HCT116 (cell line): ENCODE data around the gene SORBS1. TPM values are rescaled to one million over a fixed set of nuclear protein-coding genes. Genes with fewer than 3 reads are reported as not detected.

ENCODE experiments used
- ATAC-seq: fragments of 200-7000 bp; cut with Tn5 transposase; 2 replicates; pipeline ENCODE4 v1.9.1; 2020; ENCODE audit warnings: mild to moderate bottlenecking, moderate library complexity
- BruUV-seq: library from RNA; stranded (reverse); fragments of 400-500 nt; replicated peaks from 2 replicates; lab custom pipeline; 2021; lab: Mats Ljungman, UMichigan
- CTCF ChIA-PET: fragments of 300-600 bp; sonication (Branson Sonifier 250); formaldehyde crosslinking; loops from one replicate; lab custom pipeline; 2021; ENCODE audit warnings: antibody characterized with exemption; lab: Charles Lee
- POLR2A ChIA-PET: fragments of 300-600, 350-600 bp; sonication (Branson Sonifier 250); formaldehyde crosslinking; loops from one replicate; lab custom pipeline; 2021; ENCODE audit warnings: antibody characterized with exemption; lab: Charles Lee
- RAD21 ChIA-PET, 2 experiments: fragments of 300-600 bp; sonication (Branson Sonifier 250); formaldehyde crosslinking; loops; one replicate each; lab custom pipeline; 2023; ENCODE audit warnings: low total read pairs in 2 of 2; ENCODE audit not compliant: uncharacterized antibody in 2 of 2, unreplicated experiment in 2 of 2, low non-redundant PET in 1 of 2; lab: Charles Lee
- DNase-seq: peaks from one replicate; pipeline ENCODE4 v3.0.0-alpha.2; 2010; ENCODE audit warnings: low read depth, low spot score
- H2AFZ ChIP-seq: fragments of 200-600 bp; shearing (Covaris generic), sonication (generic); 2 replicates; pipeline ENCODE4 v1.6.1; 2017; ENCODE audit warnings: low read depth, mixed run types, mixed read lengths, antibody characterized with exemption, low read length; ENCODE audit not compliant: poor library complexity, severe bottlenecking
- H3K27ac ChIP-seq: 2 replicates; pipeline ENCODE4 v1.5.1; 2012; ENCODE audit warnings: low read depth, low read length
- H3K27me3 ChIP-seq: fragments of 200-600 bp; sonication (generic); 2 replicates; pipeline ENCODE4 v1.6.1; 2016; ENCODE audit warnings: mixed run types, low read length, mixed read lengths; ENCODE audit not compliant: insufficient read depth
- H3K36me3 ChIP-seq, 2 experiments: fragments of 200-500 bp in 1 of 2; fragments of 200-600 bp in 1 of 2; sonication (Bioruptor generic) in 1 of 2; sonication (generic) in 1 of 2; 2 replicates each; pipeline versions ENCODE4 v1.5.1 to v1.6.1; 2014 to 2016; ENCODE audit warnings: low read length in 2 of 2, inconsistent platforms in 1 of 2, mixed read lengths in 1 of 2, mixed run types in 1 of 2; ENCODE audit not compliant: insufficient read depth in 2 of 2, control insufficient read depth in 1 of 2
- H3K4me1 ChIP-seq, 2 experiments: fragments of 200-600 bp in 1 of 2; sonication (generic) in 1 of 2; 2 replicates each; pipeline versions ENCODE4 v1.5.1 to v1.6.1; 2012 to 2017; ENCODE audit warnings: low read length in 2 of 2, inconsistent platforms in 1 of 2, mild to moderate bottlenecking in 1 of 2, mixed read lengths in 1 of 2, mixed run types in 1 of 2, moderate library complexity in 1 of 2; ENCODE audit not compliant: insufficient read depth in 2 of 2, control insufficient read depth in 1 of 2
- H3K4me2 ChIP-seq: fragments of 200-600 bp; sonication (generic); 2 replicates; pipeline ENCODE4 v1.6.1; 2017; ENCODE audit warnings: mixed run types, low read length, mixed read lengths
- H3K4me3 ChIP-seq, 2 experiments: fragments of 200-600 bp in 1 of 2; sonication (generic) in 1 of 2; replicated peaks in 1 of 2; 2 replicates each; pipeline ENCODE4 v1.5.1; 2011 to 2016; ENCODE audit warnings: low read length in 2 of 2, control low read depth in 1 of 2, low read depth in 1 of 2, mild to moderate bottlenecking in 1 of 2, mixed read lengths in 1 of 2, mixed run types in 1 of 2
- H3K79me2 ChIP-seq: fragments of 200-600 bp; sonication (generic); 2 replicates; pipeline ENCODE4 v1.6.1; 2017; ENCODE audit warnings: mild to moderate bottlenecking, mixed run types, low read length, moderate library complexity, mixed read lengths; ENCODE audit not compliant: insufficient read depth
- H3K9ac ChIP-seq: fragments of 200-600 bp; sonication (generic); 2 replicates; pipeline ENCODE4 v1.6.1; 2016; ENCODE audit warnings: low read length, mixed read lengths
- H3K9me2 ChIP-seq: fragments of 200-600 bp; sonication (generic), shearing (Covaris generic); 2 replicates; pipeline ENCODE4 v1.6.1; 2017; ENCODE audit warnings: mixed run types, mild to moderate bottlenecking, moderate library complexity; ENCODE audit not compliant: insufficient read depth
- H3K9me3 ChIP-seq, 2 experiments: fragments of 200-500 bp in 1 of 2; fragments of 200-600 bp in 1 of 2; sonication (Bioruptor generic) in 1 of 2; sonication (generic) in 1 of 2; 2 replicates each; pipeline ENCODE4 v1.6.1; 2014 to 2017; ENCODE audit warnings: low read length in 2 of 2, mixed read lengths in 2 of 2, inconsistent platforms in 1 of 2, low read depth in 1 of 2, mild to moderate bottlenecking in 1 of 2, mixed run types in 1 of 2, moderate library complexity in 1 of 2; ENCODE audit not compliant: control insufficient read depth in 1 of 2, insufficient read depth in 1 of 2
- H4K20me1 ChIP-seq: fragments of 200-600 bp; sonication (generic), shearing (Covaris generic); 2 replicates; pipeline ENCODE4 v1.6.1; 2017; ENCODE audit warnings: mixed run types, mild to moderate bottlenecking, moderate library complexity; ENCODE audit not compliant: insufficient read depth
- CEBPB ChIP-seq: IDR thresholded peaks from 2 replicates; pipeline ENCODE4 v1.6.1; 2012; ENCODE audit warnings: low read depth
- JUND ChIP-seq: IDR thresholded peaks from 2 replicates; pipeline ENCODE4 v1.6.1; 2012
- POLR2A ChIP-seq: IDR thresholded peaks from 2 replicates; pipeline ENCODE4 v1.7.0; 2011; ENCODE audit warnings: borderline replicate concordance; ENCODE audit not compliant: insufficient read depth, insufficient read length; ENCODE audit errors: extremely low read depth
- POLR2AphosphoS5 ChIP-seq: IDR thresholded peaks from 2 replicates; pipeline ENCODE4 v1.6.1; 2011; ENCODE audit warnings: mild to moderate bottlenecking, low read depth, low read length, moderate library complexity
- REST ChIP-seq: IDR thresholded peaks from 2 replicates; pipeline ENCODE4 v1.6.1; 2012; ENCODE audit warnings: low read depth
- TCF7L2 ChIP-seq: IDR thresholded peaks from 2 replicates; pipeline ENCODE4 v1.7.0; 2011; ENCODE audit warnings: borderline replicate concordance, inconsistent platforms; ENCODE audit not compliant: insufficient read depth, insufficient read length; ENCODE audit errors: extremely low read depth
- ZFX ChIP-seq: fragments of 450-650 bp; IDR thresholded peaks from 2 replicates; pipeline ENCODE4 v1.6.1; 2017
- ZNF274 ChIP-seq: fragments of 200-500 bp; sonication (Bioruptor generic); IDR thresholded peaks from 2 replicates; pipeline ENCODE4 v1.6.1; 2014; ENCODE audit warnings: mild to moderate bottlenecking, low read depth, low read length, inconsistent platforms
- intact Hi-C: fragments of 100-400 bp; cut with micrococcal nuclease; formaldehyde crosslinking; loops from 2 replicates; pipeline ENCODE4 v1.10.0; 2022
- total RNA-seq: library from RNA; stranded (reverse); gene quantifications from one replicate; pipeline ENCODE4 v1.2.1, GENCODE V29; 2021; ENCODE audit not compliant: unreplicated experiment

The SORBS1 gene
- total RNA-seq, 1 experiment from 2014 or later = 3.4 TPM

GRCh38 chr10:95505641-95506040 is 55.5 kb downstream of the SORBS1 start:
- ChIA-PET POLR2A (no interaction called here), RAD21 (no interaction called here), CTCF (no interaction called here)
- Histone ChIP-seq H2AFZ (no peak overlapping the region), H3K27ac (no peak overlapping the region), H3K4me3 (no peak overlapping the region), H3K36me3 (no peaks in the 10 kb centered on the region), H3K4me1 (no peaks in the 10 kb centered on the region), H4K20me1 (no peaks in the 10 kb centered on the region), H3K9ac (no peak overlapping the region), H3K4me2 (no peak overlapping the region), H3K79me2 (no peaks in the 10 kb centered on the region), H3K9me3 (no peaks in the 10 kb centered on the region), H3K27me3 (no peaks in the 10 kb centered on the region), H3K9me2 (no peaks in the 10 kb centered on the region)
- BruUV-seq = no TSS peak
- ATAC-seq = no peak
- TF ChIP-seq ZFX = no peak
- no peak for TF ChIP-seq POLR2A
- no peak for TF ChIP-seq CEBPB
- no peak for TF ChIP-seq JUND
- TF ChIP-seq TCF7L2 = no peak
- no peak for TF ChIP-seq ZNF274
- TF ChIP-seq POLR2AphosphoS5 = no peak
- TF ChIP-seq REST = no peak
- intact Hi-C loops = no loop called here
- no peak for DNase-seq
